IgD-negative memory B cell (primary cell): ENCODE data around the gene CUEDC1. TPM values are rescaled to one million over a fixed set of nuclear protein-coding genes. Genes with fewer than 3 reads are reported as not detected.

Experiments
- H3K27ac Mint-ChIP-seq, 3 donors: one replicate each; pipeline ENCODE4 v1.8.0; 2020 to 2022; ENCODE audit warnings: mild to moderate bottlenecking in 3 of 3, mixed read lengths in 3 of 3, moderate library complexity in 1 of 3
- H3K27me3 Mint-ChIP-seq: one replicate; pipeline ENCODE4 v1.8.0; 2021; ENCODE audit warnings: mixed read lengths
- H3K36me3 Mint-ChIP-seq: one replicate; pipeline ENCODE4 v1.8.0; 2020; ENCODE audit warnings: mild to moderate bottlenecking, mixed read lengths
- H3K4me1 Mint-ChIP-seq, 3 donors: one replicate each; pipeline ENCODE4 v1.8.0; 2020 to 2022; ENCODE audit warnings: mixed read lengths in 3 of 3, mild to moderate bottlenecking in 1 of 3
- H3K4me3 Mint-ChIP-seq, 4 donors: one replicate each; pipeline ENCODE4 v1.8.0; 2020 to 2022; ENCODE audit warnings: mild to moderate bottlenecking in 4 of 4, mixed read lengths in 4 of 4, moderate library complexity in 3 of 4
- H3K9me3 Mint-ChIP-seq, 3 donors: one replicate each; pipeline ENCODE4 v1.8.0; 2020 to 2021; ENCODE audit warnings: mixed read lengths in 3 of 3, mild to moderate bottlenecking in 1 of 3
- polyA plus RNA-seq: library from polyadenylated mRNA; unstranded; fragments of 300-500 nt; fragmentation: Illumina TruSeq; gene quantifications from one replicate; pipeline ENCODE4 v1.2.3, GENCODE V29; 2021

CUEDC1 gene
- polyA plus RNA-seq, 1 donor from 2014 or later, result not detected

- H3K9me3 Mint-ChIP-seq, result no peaks in the 10 kb centered on the region
- peaks cover 16 to 21% (median 18%) of the 10 kb centered on the region in 3 donors for H3K4me1 Mint-ChIP-seq
- peak overlapping the region; percentile 71 to 86 (median 84) for H3K4me3 Mint-ChIP-seq
- no peaks in the 10 kb centered on the region for H3K36me3 Mint-ChIP-seq
- peak overlapping the region; percentile 11 to 57 (median 13) for H3K27ac Mint-ChIP-seq
- H3K27me3 Mint-ChIP-seq, result peaks cover 69% of the 10 kb centered on the region
Measured at GRCh38 chr17:57956291-57957119, 1.3 kb upstream of the CUEDC1 start.

DNA sequence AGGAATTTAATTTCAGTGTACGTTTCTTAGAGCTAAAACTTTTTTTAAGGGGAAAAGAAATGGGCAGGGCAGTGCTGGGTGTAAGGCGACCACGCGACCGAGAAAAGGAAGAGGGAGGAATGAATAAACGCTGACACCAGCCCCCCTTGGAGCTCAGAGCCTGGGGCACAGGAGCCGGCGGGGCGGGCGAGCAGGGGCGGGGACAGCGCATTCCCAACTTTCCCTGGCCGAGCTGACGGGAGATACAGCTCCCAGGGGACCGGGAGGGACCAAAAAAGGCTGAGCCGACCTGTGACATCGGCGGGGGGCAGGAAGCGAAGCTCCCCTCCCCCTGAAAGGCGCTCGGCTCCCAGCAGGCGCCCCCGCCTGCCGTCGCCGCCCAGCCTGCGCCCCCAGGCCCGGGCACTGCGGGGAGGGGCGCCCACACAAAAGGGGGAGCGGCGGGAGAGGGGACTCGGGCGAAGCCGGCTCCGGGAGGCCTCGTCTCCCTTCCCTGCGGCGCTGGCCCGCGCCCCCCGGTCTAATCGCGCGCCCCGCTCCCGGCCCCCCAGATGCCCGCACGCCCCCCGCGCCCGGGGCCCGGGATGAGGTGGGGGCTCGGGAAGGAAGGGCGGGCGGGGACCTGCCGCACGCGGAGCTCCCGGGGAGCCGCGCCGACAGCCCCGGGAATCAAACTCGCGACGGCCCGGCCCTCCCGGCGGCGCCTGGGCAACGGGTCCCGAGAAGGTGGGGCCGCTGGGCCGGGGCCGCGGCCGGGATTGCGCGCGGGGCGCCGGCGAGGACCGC lies 622 bp downstream of the CUEDC1 start:
- no peaks in the 10 kb centered on the region for H3K36me3 Mint-ChIP-seq
- peak overlapping the region; percentile 54 to 84 (median 68) for H3K4me3 Mint-ChIP-seq
- no peak overlapping the region for H3K27ac Mint-ChIP-seq
- peaks cover 27 to 30% (median 27%) of the 10 kb centered on the region in 3 donors for H3K4me1 Mint-ChIP-seq
- peaks cover 71% of the 10 kb centered on the region for H3K27me3 Mint-ChIP-seq
- H3K9me3 Mint-ChIP-seq, result no peaks in the 10 kb centered on the region

DNA sequence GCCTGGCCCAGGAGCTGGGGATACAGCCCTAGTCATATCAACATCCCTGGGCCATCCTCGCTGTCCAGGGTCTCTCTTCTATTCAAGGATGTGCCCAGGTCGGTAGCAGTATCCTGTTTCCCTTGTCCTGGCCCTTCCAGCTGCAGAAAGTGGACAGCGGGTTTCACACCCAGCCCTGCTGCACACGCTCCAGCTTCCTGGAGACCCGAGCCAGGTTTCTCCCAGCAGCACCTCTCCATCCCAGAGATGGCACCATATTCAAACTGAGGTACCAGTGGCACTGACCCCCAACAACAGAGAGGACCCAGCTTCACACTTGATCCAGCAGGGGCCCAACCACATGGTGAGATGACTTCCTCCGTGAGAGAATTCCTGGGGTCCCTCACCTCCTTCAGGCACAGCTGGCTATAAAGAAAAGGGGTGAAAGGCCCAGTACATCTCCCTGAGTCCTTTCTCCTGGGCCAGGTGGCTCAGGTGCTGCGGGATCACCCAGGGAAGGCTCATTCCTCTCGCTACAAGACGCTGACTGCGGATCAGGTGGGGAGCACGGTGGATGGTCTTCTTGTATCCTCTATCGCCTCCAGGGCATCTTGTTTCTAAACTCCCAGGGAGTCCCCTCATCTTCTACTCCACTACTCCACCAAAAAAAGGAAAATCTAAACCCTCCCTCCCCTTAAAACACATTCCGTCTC lies 1.4 kb downstream of the CUEDC1 start:
- H3K27ac Mint-ChIP-seq, result peak overlapping the region in 1 of 3 donors; percentile 41
- H3K27me3 Mint-ChIP-seq, result peaks cover 71% of the 10 kb centered on the region
- no peaks in the 10 kb centered on the region for H3K9me3 Mint-ChIP-seq
- H3K4me1 Mint-ChIP-seq, result peaks cover 28 to 35% (median 28%) of the 10 kb centered on the region in 3 donors
- H3K36me3 Mint-ChIP-seq, result no peaks in the 10 kb centered on the region
- H3K4me3 Mint-ChIP-seq, result peak overlapping the region; percentile 54 to 84 (median 68)

DNA sequence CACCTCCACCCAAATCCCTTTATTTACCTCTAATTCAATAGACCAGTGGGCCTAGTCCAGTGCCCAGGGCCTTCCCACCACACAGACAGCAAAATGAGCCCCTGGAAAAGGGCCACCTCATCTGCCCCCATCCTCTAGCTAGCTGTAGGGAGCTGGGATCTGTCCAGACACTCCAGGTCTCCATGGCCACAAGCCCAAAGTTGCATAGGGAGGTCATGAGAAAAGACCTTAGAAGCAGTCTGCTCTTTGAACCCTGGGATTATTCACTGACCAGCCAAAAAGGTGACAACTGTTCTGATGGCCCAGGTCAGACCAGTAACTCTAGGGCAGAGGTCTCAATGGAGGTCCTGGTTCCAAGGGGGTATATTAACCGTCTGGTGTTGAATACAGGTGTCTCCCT lies 2.0 kb downstream of the CUEDC1 start:
- Mint-ChIP-seq H3K27ac (peak overlapping the region in 2 of 3 donors; percentile 41 to 81), H3K4me3 (peak overlapping the region in 1 of 4 donors; percentile 54), H3K4me1 (peaks cover 33 to 40% (median 33%) of the 10 kb centered on the region in 3 donors), H3K36me3 (no peaks in the 10 kb centered on the region), H3K9me3 (no peaks in the 10 kb centered on the region), H3K27me3 (peaks cover 73% of the 10 kb centered on the region)

GRCh38 chr17:57949649-57950048 lies 5.6 kb downstream of the CUEDC1 start:
- peak overlapping the region in 2 of 4 donors; percentile 25 to 26 for H3K4me3 Mint-ChIP-seq
- H3K27ac Mint-ChIP-seq, result peak overlapping the region in 1 of 3 donors; percentile 66
- peaks cover 31 to 41% (median 37%) of the 10 kb centered on the region in 3 donors for H3K4me1 Mint-ChIP-seq
- H3K27me3 Mint-ChIP-seq, result peaks cover 58% of the 10 kb centered on the region
- H3K9me3 Mint-ChIP-seq, result peaks cover 0 to 2% (median 0%) of the 10 kb centered on the region in 3 donors
- H3K36me3 Mint-ChIP-seq, result no peaks in the 10 kb centered on the region

DNA sequence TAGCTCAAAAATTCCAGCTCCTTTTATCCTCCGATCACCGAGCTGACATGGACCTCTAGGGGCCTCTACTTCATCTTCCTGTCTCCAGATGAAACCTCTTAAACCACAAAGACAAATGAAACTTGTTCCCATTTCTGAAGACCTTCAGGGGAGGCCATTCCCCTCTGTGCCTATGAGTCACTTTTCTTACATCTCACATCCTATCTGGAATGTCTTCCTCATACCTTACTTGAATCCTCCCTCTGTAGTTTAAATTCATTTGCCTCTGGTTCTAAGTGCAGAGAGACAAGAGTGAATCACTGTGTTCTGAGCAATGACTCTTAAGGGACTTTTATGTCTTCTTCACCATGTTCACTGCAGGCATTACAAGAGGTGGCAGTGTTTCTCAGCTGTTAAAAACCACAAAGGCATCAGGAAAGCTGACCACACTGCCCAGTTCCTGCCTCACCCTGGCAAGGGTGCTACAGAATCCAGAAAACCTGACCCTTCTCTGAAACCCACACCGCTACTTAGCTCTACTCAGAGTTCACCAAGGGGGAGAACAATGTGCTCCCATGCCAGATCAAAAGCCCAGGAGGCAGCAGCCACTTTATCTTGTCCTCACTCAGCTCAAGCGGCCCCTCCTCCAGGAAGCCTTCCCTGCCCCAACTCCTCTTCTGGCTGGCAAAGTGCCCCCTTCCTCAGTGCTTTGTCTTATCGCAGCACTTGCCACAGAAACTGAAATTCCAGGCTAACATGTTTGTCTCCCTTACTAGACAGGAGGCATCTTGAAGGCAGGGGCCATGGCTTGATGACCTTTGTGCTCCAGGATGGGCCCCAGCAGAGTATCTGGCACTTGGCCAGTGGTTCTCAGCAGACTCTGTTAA lies 6.4 kb downstream of the CUEDC1 start:
- Mint-ChIP-seq H3K27me3 (peaks cover 54% of the 10 kb centered on the region), H3K9me3 (peaks cover 0 to 2% (median 0%) of the 10 kb centered on the region in 3 donors), H3K27ac (no peak overlapping the region), H3K4me1 (peaks cover 31 to 38% (median 38%) of the 10 kb centered on the region in 3 donors), H3K4me3 (peak overlapping the region in 1 of 4 donors; percentile 75), H3K36me3 (no peaks in the 10 kb centered on the region)

DNA sequence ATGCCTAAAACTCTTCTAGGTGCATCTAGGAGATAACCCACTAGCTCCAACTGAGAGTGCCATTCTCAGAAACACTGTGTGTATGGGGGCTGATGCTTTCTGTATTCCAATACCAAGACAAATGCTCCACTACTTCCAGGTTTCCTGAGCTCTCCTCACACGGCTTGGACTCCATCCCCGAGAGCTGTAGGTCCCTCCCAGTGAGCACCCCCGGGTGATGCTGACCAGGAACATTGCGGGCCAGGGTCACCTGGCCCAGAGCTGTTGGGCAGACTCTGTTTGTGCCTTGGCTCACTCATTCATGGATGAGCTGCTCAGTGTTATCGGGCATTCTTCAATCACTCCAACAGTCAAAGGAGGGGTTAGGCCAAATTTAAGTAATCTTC lies 7.0 kb downstream of the CUEDC1 start:
- H3K9me3 Mint-ChIP-seq, result peaks cover 0 to 2% (median 0%) of the 10 kb centered on the region in 3 donors
- peaks cover 32 to 42% (median 41%) of the 10 kb centered on the region in 3 donors for H3K4me1 Mint-ChIP-seq
- H3K4me3 Mint-ChIP-seq, result no peak overlapping the region
- H3K36me3 Mint-ChIP-seq, result no peaks in the 10 kb centered on the region
- H3K27ac Mint-ChIP-seq, result no peak overlapping the region
- peaks cover 54% of the 10 kb centered on the region for H3K27me3 Mint-ChIP-seq

- Mint-ChIP-seq H3K4me3 (peak overlapping the region; percentile 57 to 91 (median 86)), H3K4me1 (peaks cover 32 to 44% (median 36%) of the 10 kb centered on the region in 3 donors), H3K9me3 (peaks cover 0 to 2% (median 0%) of the 10 kb centered on the region in 3 donors), H3K27me3 (peaks cover 52% of the 10 kb centered on the region), H3K36me3 (no peaks in the 10 kb centered on the region), H3K27ac (peak overlapping the region in 1 of 3 donors; percentile 60)
Measured at GRCh38 chr17:57947369-57947768, 7.8 kb downstream of the CUEDC1 start.

GRCh38 chr17:57946798-57947358 lies 8.3 kb downstream of the CUEDC1 start:
- H3K4me1 Mint-ChIP-seq, result peaks cover 32 to 44% (median 36%) of the 10 kb centered on the region in 3 donors
- peaks cover 0 to 2% (median 0%) of the 10 kb centered on the region in 3 donors for H3K9me3 Mint-ChIP-seq
- no peaks in the 10 kb centered on the region for H3K36me3 Mint-ChIP-seq
- H3K4me3 Mint-ChIP-seq, result peak overlapping the region; percentile 57 to 91 (median 86)
- peaks cover 51% of the 10 kb centered on the region for H3K27me3 Mint-ChIP-seq
- peak overlapping the region in 2 of 3 donors; percentile 60 to 84 for H3K27ac Mint-ChIP-seq

DNA sequence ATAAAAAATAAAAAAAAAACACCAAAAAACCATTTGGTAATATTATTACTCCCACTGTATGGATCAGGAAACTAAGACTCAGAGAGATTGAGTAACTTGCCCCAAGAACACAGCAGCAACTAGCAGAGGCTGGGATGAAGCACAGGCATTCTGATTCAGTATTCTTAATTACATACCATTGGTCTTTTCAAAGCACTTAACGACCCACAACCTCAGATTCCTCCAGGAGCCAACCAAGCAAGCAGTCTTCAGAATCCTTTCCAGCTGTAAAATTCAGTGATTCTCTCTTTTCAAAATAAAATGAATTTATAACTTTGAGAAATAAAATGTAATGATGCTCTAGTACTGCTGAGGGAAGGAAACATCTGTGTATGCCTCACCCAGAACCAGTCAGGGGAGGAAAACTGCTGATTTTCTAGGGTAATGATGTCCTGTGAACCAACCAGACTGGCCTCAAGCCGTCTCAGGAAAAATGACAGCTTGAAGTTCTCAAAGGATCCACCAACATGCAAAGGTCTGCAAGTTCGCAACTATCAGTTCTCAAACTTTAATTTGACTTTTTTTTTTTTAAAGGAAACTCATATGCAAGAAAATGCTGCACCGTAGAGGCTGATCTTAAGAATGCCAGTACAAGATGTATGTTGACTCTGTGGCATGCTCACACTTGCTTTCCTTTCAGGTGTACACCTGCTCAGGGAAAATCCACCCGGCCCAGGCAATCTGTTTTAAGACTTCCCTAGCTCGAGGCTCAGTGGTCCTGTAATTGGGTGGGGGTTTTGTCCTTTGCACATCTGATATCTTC lies 9.0 kb downstream of the CUEDC1 start:
- H3K9me3 Mint-ChIP-seq, result peaks cover 0 to 2% (median 0%) of the 10 kb centered on the region in 3 donors
- no peaks in the 10 kb centered on the region for H3K36me3 Mint-ChIP-seq
- H3K27ac Mint-ChIP-seq, result peak overlapping the region in 1 of 3 donors; percentile 60
- peaks cover 34 to 47% (median 41%) of the 10 kb centered on the region in 3 donors for H3K4me1 Mint-ChIP-seq
- H3K27me3 Mint-ChIP-seq, result peaks cover 52% of the 10 kb centered on the region
- peak overlapping the region; percentile 57 to 91 (median 86) for H3K4me3 Mint-ChIP-seq

DNA sequence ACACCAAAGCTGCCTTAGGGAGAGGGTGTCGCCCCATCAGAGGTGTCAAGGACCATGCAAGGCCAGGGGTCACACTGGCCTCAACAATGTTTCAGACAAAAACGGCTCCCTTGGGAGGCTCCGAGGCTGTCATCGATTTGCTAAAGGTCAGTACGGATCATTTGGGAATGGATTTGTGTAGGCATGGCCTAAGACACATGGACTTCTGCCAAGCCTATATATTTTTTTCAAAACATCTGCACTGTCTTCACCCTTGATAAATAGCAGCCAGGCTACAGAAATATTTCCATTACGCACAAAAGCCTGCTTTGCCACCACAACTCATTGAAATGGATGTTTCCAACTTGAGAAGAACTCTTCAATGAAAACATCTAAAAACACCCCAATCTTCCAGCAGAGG lies 10.3 kb downstream of the CUEDC1 start:
- H3K9me3 Mint-ChIP-seq, result peaks cover 0 to 2% (median 0%) of the 10 kb centered on the region in 3 donors
- no peaks in the 10 kb centered on the region for H3K36me3 Mint-ChIP-seq
- peaks cover 56% of the 10 kb centered on the region for H3K27me3 Mint-ChIP-seq
- no peak overlapping the region for H3K4me3 Mint-ChIP-seq
- H3K27ac Mint-ChIP-seq, result no peak overlapping the region
- H3K4me1 Mint-ChIP-seq, result peaks cover 36 to 48% (median 46%) of the 10 kb centered on the region in 3 donors

DNA sequence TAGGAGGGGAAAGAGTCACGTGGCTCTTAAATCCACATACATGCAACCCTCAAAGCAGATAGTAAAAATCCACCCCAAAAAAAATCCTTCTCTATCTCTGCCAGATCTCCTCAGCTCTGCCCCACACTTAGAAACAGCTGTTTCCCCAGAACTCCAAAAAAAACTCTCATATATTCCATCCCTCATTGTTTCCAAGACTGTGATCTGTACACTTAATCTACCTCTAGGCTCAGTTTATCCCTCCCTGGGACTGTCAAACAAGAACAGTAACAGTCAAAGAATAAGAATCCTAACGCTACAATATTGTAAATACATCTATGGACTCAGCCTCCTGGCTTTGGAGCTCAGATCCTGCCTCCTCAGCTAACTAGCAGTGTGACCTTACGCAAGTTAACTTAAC lies 11.6 kb downstream of the CUEDC1 start:
- Mint-ChIP-seq H3K27ac (peak overlapping the region in 1 of 3 donors; percentile 4), H3K9me3 (peaks cover 0 to 2% (median 0%) of the 10 kb centered on the region in 3 donors), H3K4me3 (no peak overlapping the region), H3K27me3 (peaks cover 49% of the 10 kb centered on the region), H3K4me1 (peaks cover 34 to 48% (median 43%) of the 10 kb centered on the region in 3 donors), H3K36me3 (no peaks in the 10 kb centered on the region)

DNA sequence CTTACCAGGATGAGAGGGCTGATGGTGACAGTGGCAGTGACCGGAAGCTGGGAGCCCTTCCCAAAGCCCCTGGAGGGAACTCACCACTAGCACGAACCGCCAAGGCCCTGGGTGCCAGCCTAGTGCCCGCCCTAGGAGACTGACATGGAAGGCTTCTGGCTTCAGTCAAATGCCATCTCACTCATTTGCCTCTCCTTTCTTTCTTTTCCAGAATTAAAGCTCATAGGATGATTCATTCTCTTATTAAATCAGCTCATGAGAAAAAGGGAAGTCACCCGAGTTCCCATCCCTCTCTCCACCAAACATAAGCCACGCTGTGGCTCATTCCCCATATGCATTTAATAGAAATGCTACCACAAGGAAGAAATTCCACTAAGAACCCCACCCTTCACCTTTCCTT lies 12.1 kb downstream of the CUEDC1 start:
- H3K4me3 Mint-ChIP-seq, result peak overlapping the region in 1 of 4 donors; percentile 69
- H3K27me3 Mint-ChIP-seq, result peaks cover 45% of the 10 kb centered on the region
- H3K4me1 Mint-ChIP-seq, result peaks cover 31 to 48% (median 40%) of the 10 kb centered on the region in 3 donors
- no peaks in the 10 kb centered on the region for H3K36me3 Mint-ChIP-seq
- peaks cover 0 to 2% (median 0%) of the 10 kb centered on the region in 3 donors for H3K9me3 Mint-ChIP-seq
- no peak overlapping the region for H3K27ac Mint-ChIP-seq
